HG03460 (cell line): ENCODE data around the gene USH2A.

Experiments used
- ATAC-seq: cut with Tn5 transposase; IDR thresholded peaks from one replicate; pipeline ENCODE4 v1.9.1; 2021; ENCODE audit not compliant: unreplicated experiment

The USH2A gene

DNA sequence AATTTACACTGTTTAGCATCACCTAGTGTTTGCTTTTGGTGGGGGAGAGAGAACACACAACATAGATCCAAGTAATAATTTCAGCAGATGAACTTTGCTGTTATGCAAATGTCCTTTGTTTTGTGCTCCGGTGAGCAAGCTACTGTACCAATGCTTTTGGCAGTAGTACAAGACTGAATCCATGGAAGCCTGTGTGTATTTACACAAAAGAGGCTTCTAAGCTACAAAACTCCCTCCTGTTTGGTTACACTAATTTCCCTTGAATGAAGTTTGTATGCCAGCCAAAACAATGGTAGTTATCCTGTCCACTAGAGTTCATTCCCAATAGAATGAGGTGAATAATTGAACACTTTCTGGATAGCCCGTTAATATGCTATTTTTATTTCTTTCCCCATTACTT lies 535.6 kb downstream of the USH2A start:
- no peak for ATAC-seq

DNA sequence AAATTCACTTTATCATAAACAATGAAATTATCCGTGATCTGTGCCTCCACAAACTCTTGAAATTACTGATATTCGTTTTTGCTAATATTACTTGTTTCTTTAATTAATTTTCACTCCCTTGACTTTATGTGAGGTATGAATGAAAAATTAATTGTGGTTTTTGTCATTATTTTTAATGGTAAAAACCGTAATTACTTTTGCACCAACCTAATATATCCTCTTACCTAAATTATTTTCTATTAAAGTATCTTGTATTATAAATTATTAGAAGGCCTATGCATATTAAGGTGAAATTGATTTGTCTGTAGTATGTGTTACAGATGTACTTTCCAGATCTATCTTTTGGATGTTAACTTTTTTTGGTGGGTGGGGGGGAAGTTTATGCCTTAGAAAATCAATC lies 540.2 kb downstream of the USH2A start:
- no peak for ATAC-seq

DNA sequence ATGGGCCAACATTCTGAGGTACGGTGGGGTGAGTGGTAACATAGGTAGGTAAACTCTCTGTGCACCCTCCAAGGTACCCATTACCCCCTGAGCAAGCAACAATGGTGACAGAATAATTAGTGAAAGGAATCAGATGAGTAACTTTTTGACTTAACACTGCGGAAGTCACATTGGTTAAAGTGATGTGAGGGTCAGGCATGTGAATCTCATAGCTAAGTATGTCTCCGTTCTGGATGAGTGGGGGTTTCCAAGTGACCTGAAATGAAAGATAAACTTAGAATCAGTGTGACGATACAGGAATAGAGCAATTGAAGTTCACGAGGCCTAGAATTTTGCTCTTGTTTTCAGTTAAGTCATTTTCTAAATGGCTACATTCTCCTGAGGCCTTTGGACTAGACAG lies 544.4 kb downstream of the USH2A start:
- no peak for ATAC-seq

DNA sequence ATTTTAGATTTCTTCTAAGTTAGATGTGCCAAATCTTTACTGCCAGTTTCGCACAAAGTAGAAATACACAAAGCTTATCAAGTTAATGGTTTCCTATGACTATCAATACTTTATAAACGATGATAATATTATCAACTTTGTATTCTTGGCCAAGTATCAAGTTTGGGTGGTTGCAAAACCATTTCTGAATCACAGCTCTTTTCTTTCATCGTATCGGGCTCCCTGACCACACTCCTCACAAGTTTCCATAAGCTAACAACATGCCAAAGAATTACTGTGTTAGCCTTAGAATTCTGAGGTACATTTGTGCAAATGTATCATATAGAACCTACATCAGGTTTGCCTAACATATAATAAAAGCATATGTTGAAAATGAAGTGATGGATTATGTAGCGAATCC lies 545.1 kb downstream of the USH2A start:
- ATAC-seq = no peak

DNA sequence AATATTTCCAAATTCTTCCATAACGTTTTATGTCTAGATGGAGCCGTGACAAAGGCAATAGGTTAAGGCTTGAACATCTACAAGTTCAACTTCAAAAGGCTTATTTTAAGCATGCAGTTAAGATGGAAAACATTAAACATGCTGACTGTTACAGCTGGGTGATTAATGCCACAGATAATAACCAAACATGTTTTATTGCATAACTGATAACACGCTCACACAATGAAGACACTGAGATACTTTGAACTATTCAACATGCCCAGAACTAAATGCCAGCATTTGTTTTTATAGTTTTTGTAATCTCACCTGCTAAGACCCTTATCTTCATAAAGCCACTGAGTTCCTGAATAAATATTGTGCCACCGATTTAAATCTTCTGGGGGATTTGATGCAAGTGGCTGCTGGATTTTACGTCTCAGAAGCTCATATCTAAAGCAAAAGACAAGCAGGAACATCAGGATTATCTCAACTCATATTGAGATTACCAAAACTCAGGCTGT lies 545.7 kb downstream of the USH2A start:
- ATAC-seq = no peak

DNA sequence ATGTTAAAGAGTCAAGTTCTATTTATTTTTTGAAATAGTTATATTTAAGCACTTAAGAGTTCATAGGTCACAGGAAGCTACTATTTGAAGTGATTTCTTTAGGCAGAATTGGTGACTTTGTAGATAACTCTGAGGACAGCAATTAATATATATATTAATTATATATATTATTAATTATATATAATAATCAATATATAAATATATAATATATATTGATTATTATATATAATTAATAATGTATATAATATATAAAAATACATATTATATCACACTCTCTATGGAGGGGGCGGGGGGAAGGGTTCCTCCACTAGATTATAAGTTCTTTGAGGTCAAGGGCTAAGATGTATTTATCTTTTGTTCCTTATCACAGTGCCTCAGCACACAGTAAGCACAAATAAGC lies 547.5 kb downstream of the USH2A start:
- ATAC-seq = no peak

DNA sequence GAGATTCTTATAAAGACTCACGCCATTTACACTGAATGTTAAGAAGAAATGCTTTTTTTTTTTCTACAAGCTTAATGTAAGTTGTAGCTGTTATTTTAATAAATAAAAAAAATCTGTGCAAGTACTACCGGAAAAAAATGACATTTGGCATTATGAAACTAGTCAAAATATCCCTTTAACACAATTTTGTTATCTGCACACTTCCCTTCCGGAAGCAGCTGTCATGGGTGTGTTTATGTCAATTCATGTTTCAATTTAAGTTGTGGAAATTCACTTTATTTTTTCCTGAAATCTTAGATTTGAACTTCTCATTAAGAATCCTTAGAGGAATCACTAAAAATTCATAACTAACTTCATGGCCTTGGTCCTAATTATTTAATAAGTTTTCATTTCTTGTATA lies 548.0 kb downstream of the USH2A start:
- ATAC-seq = no peak

DNA sequence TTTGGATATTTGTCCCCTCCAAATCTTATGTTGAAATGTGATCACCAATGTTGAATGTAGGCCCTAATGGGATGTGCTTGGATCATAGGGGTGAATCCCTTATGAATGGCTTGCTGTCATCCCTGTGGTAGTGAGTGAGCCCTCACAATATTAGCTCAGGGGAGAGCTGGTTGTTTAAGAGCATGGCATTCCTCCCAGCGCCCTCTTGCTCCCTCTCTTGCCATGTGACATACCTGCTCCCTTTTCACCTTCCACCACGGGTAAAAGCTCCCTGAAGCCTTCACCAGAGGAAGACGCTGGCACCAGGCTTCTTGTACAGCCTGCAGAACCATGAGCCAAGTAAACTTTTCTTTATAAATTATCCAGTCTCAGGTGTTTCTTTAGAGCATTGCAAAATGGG lies 550.6 kb downstream of the USH2A start:
- ATAC-seq = no peak

DNA sequence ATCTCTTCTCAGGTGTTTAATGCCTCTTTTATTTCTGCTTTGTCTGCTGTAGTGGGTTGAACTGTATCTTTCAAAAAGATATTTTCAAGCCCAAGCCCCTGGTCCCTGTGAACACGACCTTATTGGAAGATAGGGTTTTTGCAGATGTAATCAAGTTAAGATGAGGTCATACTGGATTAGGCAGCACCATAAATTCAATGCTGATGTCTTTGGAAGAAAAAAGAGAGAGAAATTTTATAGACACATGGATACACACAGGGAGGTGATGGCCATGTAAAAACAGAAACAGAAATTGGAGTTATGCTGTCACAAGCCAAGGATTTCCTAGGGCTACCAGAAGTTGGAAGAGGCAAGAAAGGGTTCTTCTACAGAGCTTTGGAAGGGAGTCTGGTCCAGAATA lies 554.7 kb downstream of the USH2A start:
- ATAC-seq = no peak

DNA sequence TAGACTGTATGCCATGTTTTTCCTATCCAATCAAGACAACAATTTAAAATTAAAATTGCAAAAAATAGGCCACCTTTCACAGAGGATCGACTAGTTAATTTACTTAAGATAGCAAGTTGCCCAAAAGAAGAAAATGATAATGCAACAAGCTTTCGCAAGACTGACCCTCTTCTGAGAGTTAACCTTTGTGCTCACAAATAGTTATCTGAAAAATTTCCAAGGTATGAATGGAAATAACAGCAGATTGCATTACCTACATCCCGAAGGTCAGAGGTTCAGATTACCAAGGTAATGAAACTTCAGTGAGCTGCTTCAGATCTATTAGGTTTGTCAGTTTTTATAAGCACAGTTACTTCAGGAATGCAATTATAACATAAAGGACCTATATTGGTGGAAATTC lies 558.2 kb downstream of the USH2A start:
- no peak for ATAC-seq

DNA sequence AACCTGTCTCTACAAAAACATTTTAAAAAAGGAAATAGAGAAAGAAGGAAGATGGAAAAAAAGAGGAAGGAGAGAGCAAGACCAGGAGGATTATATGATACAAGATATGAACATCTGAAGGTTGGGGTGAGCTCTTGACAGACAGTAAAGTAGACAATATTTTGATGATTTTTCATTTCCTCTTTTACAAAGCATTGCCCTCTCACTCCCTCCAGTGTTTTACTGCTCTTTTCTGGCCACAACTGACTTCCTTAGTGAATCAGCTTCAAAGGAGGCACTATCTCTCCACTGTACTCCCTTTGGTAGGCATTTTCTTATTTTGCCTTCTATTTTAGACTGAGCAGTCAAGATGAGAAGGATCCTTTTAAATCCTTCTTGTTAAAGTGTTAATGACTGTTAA lies 559.5 kb downstream of the USH2A start:
- ATAC-seq = no peak

DNA sequence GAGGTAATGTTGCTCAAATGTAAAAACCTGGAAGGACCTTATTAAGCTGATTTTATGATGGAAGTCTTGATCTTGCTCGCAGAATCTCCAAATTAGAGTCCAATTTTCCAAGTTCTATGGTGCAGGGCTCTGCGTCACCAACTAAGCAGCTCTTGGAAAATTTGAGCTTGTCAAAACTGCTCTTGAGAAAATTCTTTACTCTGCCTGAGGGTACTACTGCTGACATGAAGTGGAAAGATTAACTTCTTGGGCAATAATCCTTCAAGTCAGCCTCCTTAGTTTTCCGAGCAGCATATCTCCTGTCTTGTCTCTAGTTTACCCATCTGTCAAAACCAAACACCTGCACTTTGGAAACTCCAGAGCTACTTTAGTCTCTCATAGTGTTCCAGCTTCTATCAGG lies 562.4 kb downstream of the USH2A start:
- no peak for ATAC-seq

DNA sequence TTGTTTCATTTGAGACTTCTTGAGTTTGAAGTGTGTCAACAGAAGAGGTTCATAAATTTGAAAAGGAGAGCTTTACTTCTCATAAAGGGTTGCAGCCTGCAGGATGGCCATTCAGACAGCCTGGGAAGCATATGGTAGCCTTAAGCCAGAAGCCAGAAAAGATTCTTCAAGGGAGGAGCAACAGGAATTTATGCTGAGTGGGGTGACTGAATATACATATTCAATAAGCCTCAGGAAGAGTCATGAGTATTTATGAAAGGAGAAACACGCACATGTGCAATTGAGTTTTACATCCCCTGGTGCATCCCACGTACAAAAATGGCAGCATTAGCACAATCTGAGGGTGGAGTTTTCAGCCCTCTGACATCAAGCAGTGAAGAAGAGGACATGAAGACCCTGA lies 565.9 kb downstream of the USH2A start:
- ATAC-seq = no peak

DNA sequence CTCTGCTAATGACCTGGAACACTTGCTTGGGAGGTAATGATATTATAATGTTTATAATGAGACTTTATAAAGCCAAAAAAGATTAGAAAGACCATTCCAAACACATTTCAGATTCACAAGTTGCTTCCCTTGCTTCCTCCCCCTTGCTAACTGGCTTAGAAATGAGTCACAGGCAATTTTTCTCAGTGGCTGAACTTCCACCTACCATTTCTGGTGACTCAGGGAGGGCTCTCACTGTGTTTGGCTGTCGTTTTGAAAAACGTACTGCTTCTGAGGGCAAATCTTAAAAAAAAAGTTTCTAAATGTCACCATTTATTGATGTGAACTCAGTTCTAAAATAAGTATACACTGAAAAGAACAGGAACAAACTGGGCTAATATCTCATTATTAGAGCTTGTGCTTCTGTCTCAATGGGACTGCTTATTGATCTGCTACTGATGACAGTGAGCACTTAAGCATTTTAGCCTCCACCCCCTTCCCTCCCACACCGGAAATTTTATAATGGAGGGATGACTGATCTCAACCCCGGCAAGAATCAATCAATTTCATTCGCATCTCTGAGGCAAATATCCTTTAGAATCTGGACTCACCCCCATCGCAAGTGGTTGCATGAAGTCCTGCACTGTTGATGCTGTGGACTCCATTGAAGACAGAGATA lies 577.9 kb downstream of the USH2A start:
- ATAC-seq = no peak

DNA sequence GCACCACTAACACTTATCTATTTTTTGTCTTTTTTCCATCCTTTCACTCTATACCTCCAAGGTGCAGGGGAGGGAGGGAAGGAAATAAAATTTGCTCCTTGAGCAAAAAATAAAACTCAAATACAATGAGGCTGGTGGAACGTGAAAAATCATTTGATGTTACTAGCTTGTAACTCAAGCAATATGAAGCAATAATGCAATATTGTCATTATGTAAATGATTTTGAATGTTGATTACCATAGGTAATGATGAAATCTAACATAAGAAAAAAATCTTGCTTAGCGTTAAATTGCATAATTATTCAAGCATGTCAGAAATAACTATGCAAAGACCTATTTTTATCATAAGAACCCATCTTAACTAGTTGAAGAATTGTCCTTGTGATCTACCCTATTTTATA lies 578.5 kb downstream of the USH2A start:
- ATAC-seq = no peak

DNA sequence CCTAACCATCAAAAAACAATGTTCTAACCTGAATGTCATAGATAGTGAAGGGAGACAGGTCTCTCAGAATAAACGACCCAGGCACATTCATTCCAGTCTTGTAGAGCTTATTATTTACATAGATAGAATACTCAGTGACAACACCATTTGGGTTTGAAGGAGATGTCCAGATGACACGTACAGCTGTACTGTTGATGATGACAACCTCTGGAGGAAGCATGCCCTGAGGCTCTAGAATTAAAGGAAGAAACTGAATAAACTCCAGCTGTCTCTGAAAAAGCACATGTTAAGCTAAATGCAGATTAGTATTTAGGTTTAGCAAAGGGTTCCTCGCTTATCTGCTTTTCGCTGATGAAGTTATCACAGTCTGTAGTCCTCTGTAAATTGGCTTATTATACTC lies 579.0 kb downstream of the USH2A start:
- no peak for ATAC-seq

DNA sequence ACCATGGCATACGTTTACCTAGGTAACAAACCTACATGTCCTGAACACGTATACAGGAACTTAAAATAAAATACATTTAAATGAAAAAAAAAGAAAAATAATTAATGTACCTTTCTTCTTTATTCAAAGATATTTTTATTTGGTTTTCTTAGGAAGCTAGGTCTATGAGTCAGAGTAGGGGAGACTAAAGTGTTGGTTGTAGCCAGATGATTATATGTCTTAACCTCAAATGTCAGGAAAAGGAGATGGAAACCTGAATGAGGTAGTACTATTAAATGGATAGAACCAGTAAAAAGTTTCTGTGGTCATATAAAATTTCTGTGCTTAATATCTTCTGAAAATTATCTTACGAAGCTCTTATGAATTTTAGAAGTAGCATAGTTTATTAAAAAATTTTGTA lies 580.3 kb downstream of the USH2A start:
- ATAC-seq = no peak

DNA sequence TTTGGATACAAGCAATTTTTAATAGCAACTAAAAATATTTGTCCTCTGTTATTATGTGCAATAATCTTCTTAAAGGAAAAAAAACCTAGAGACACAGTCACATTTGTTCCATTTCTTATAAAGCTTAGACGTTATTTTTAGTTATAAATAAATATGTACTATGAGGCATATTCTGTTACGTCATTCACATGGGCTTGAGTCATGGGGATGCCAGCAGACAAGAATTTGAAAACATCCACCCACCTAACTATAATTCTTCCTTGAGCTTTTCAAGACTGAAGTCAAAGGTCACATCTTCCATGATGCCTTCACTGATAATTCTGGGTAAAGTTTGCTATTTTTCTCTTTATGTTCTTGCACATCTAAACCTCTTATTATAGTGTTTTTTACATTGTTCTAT lies 587.3 kb downstream of the USH2A start:
- ATAC-seq = no peak

DNA sequence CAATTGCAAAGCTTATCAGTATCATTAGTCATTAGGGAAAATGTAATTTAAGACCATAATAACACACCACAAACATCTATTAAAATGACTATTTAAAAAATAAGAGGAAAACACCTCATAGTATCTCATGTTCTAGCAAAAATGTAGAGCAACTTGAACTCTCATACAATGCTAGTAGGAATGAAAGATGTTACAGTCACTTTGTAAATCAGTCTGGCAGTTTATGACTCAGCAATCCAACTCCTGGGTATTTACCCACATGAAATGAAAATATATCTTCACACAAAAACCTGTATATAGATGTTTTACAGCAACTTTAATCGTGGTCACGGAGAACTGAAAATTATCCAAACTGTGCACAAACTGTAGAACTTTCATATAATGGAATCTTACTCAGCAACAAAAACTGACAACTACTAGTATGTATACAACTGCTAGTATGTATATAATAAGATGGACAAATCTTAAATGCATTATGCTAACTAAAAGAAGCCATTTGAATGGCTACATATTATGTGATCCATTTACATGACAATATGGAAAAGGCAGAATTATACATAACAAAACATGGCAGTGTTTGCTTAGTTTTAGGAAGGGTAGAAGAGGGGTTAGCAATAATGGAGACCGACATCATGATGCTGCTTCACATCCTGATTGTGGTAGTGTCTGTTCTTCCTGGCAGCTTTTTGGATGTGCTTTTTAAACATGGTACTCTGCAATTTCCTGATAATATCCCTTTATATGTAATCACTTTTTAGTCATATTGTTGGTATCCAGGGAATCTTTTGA lies 589.1 kb downstream of the USH2A start:
- no peak for ATAC-seq

DNA sequence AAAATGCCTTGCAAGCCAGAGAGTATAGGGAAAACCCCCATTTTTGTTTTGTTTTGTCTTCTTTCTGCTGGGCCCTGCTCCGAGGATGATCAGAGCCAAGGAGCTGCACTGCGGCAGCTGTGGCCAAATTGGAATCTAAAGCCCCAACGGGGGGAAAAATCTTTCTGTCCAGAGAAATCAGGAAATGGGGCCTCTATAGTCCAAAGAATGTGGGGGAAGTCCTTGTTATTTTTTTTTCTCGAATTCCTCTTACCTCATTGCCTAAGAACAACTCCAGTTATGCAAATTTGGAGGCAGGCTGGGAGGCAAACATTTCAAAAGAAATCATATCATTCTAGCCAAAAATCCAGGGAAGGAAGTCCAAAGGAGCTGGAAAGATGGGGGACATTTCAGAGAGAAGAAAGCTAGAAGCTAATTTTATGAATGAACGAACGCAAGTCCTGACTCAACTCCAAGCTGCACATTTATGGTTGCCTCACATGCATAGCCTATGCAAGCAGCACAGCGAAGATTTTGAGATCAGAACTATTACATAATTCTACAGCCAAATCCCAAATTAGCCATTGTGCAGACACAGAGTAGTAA lies 592.9 kb downstream of the USH2A start:
- ATAC-seq = no peak

DNA sequence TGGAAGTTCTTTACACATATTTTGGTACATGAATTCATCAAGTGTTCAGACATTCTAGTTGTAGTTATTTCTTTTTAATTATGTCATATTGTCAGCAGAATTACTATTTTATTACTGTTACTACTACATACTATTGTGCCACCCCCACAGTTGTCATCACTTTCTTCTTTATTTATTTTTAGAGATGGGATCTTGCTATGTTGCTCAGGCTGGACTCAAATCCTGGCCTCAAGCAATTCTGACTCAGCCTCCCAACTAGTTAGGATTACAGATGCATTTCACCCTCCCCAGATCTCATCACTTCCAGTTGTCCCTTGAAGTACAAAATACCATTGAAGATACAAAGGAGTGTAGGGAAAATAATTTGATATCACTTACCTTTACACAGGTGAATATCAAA lies 598.2 kb downstream of the USH2A start:
- no peak for ATAC-seq

DNA sequence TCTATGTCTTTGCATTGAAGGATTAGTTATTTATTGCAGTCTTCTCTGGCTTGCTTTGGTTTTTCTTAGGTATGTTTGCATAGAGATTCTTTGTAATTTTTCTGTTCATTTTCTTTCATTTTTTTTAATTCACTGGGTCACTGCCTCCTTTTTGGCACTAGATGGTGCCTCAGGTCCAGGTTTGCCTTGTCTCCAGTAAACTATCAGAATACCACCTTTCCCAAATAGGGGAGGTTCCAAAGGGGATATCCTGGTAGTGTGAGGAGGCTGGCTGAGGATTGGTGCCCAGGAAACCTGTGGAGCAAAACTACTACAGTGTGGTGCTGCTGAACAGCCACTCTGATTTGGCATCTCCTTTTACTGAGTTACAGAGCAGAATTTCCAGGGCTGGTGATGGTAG lies 599.0 kb downstream of the USH2A start:
- ATAC-seq = no peak
